ENCODE results near the gene IL12RB1. TPM values are rescaled to one million over a fixed set of nuclear protein-coding genes. Genes with fewer than 3 reads are reported as not detected.

Gene IL12RB1
- polyA plus RNA-seq, 1 donor (not counting 4 experiments of a cell fraction or from before 2014, with no cell fraction given) = 0.09 TPM

GRCh38 chr19:18051887-18052286 lies 34.8 kb downstream of the IL12RB1 start:
- Histone ChIP-seq H3K36me3 (ENCODE audit: control insufficient read depth in 2 of 2, extremely low read depth in 1 of 2, insufficient read depth in 2 of 2, low read length in 2 of 2) (no peaks in the 10 kb centered on the region), H3K4me2 (ENCODE audit: control insufficient read depth, extremely low read depth, insufficient read depth, low read depth, low read length) (no peak overlapping the region), H3K9ac (ENCODE audit: control insufficient read depth, extremely low read depth, insufficient read depth, low read length) (no peak overlapping the region), H3K4me3 (ENCODE audit: control insufficient read depth in 2 of 3, extremely low read depth in 1 of 3, insufficient read depth in 2 of 3, low read depth in 1 of 3, low read length in 3 of 3) (no peak overlapping the region), H2AFZ (ENCODE audit: control insufficient read depth, low read length) (no peak overlapping the region), H3K9me1 (ENCODE audit: control insufficient read depth, extremely low read depth, insufficient read depth, low read length) (no peaks in the 10 kb centered on the region), H3K27me3 (ENCODE audit: control insufficient read depth, extremely low read depth, insufficient read depth, low read length) (peaks cover 9% of the 10 kb centered on the region), H3K9me3 (ENCODE audit: control insufficient read depth, low read depth, low read length) (no peaks in the 10 kb centered on the region), H4K20me1 (ENCODE audit: control insufficient read depth, extremely low read depth, insufficient read depth, low read length) (no peaks in the 10 kb centered on the region), H3K79me2 (ENCODE audit: control insufficient read depth, insufficient read depth, low read length) (no peaks in the 10 kb centered on the region), H3K27ac (ENCODE audit: control insufficient read depth, insufficient read depth, low read length) (no peak overlapping the region), H3K4me1 (ENCODE audit: control insufficient read depth, extremely low read depth, insufficient read depth, low read length) (no peaks in the 10 kb centered on the region)
- no peak for DNase-seq (ENCODE audit: low read depth, low spot score)
- dilution Hi-C loops (cut with MboI; ENCODE audit: extremely low pct_ligation_motif_present, low sequenced_read_pairs) = no loop called here
- no peak for TF ChIP-seq CTCF (optimal IDR thresholded peaks at IDR 0.05 in 1 of 3, IDR thresholded peaks at IDR 0.05 in 1 of 3, conservative IDR thresholded peaks at IDR 0.05 in 1 of 3; ENCODE audit: extremely low read depth in 1 of 3, insufficient read depth in 2 of 3, low read length in 3 of 3)
- no peak for TF ChIP-seq EZH2 (IDR thresholded peaks at IDR 0.05; ENCODE audit: low read length)
- FAIRE-seq = no peak

- dilution Hi-C loops (cut with MboI; ENCODE audit: extremely low pct_ligation_motif_present, low sequenced_read_pairs) = no loop called here
- Histone ChIP-seq H3K27me3 (ENCODE audit: control insufficient read depth, extremely low read depth, insufficient read depth, low read length) (peaks cover 9% of the 10 kb centered on the region), H3K9me1 (ENCODE audit: control insufficient read depth, extremely low read depth, insufficient read depth, low read length) (no peaks in the 10 kb centered on the region), H3K4me2 (ENCODE audit: control insufficient read depth, extremely low read depth, insufficient read depth, low read depth, low read length) (no peak overlapping the region), H3K79me2 (ENCODE audit: control insufficient read depth, insufficient read depth, low read length) (no peaks in the 10 kb centered on the region), H3K9me3 (ENCODE audit: control insufficient read depth, low read depth, low read length) (no peaks in the 10 kb centered on the region), H3K4me1 (ENCODE audit: control insufficient read depth, extremely low read depth, insufficient read depth, low read length) (peaks cover 8% of the 10 kb centered on the region), H3K9ac (ENCODE audit: control insufficient read depth, extremely low read depth, insufficient read depth, low read length) (no peak overlapping the region), H3K36me3 (ENCODE audit: control insufficient read depth in 2 of 2, extremely low read depth in 1 of 2, insufficient read depth in 2 of 2, low read length in 2 of 2) (no peaks in the 10 kb centered on the region), H2AFZ (ENCODE audit: control insufficient read depth, low read length) (no peak overlapping the region), H3K4me3 (ENCODE audit: control insufficient read depth in 2 of 3, extremely low read depth in 1 of 3, insufficient read depth in 2 of 3, low read depth in 1 of 3, low read length in 3 of 3) (no peak overlapping the region), H4K20me1 (ENCODE audit: control insufficient read depth, extremely low read depth, insufficient read depth, low read length) (no peaks in the 10 kb centered on the region), H3K27ac (ENCODE audit: control insufficient read depth, insufficient read depth, low read length) (no peak overlapping the region)
- no peak for DNase-seq (ENCODE audit: low read depth, low spot score)
- TF ChIP-seq EZH2 (IDR thresholded peaks at IDR 0.05; ENCODE audit: low read length) (no peak), CTCF (optimal IDR thresholded peaks at IDR 0.05 in 1 of 3, IDR thresholded peaks at IDR 0.05 in 1 of 3, conservative IDR thresholded peaks at IDR 0.05 in 1 of 3; ENCODE audit: extremely low read depth in 1 of 3, insufficient read depth in 2 of 3, low read length in 3 of 3) (no peak)
- FAIRE-seq = no peak
These were observed 37.3 kb downstream of the IL12RB1 start for GRCh38 chr19:18049385-18049784.

Data from keratinocyte (primary cell).